Gastrocnemius medialis (tissue), 4 donors: Measurements from ENCODE around the gene SERPINH1. TPM values are rescaled to one million over a fixed set of nuclear protein-coding genes. Genes with fewer than 3 reads are reported as not detected.

Experiments
- ATAC-seq, 2 donors: fragments of 150-250 bp; one replicate each; pipeline ENCODE4 v1.9.1; 2016
- DNase-seq, 2 donors: peaks; one replicate each; pipeline ENCODE4 v3.0.0-alpha.2; 2019
- H3K27ac ChIP-seq, 4 donors: fragments of 200-600 bp; sonication (generic); 1 replicate in 1 of 4; 2 replicates in 3 of 4; pipeline ENCODE4 v1.5.1; 2016 to 2018; ENCODE audit warnings: mild to moderate bottlenecking in 2 of 4, moderate library complexity in 1 of 4
- H3K27me3 ChIP-seq, 3 donors: fragments of 200-600 bp; sonication (generic) in 2 of 3; 1 replicate in 1 of 3; 2 replicates in 2 of 3; pipeline versions ENCODE4 v1.5.1 to v1.6.0; 2016 to 2019; ENCODE audit warnings: mild to moderate bottlenecking in 1 of 3, moderate library complexity in 1 of 3
- H3K36me3 ChIP-seq, 2 donors: fragments of 200-600 bp; sonication (generic) in 1 of 2; one replicate each; pipeline ENCODE4 v1.5.1; 2017 to 2018
- H3K4me1 ChIP-seq, 2 donors: fragments of 200-600 bp; sonication (generic) in 1 of 2; one replicate each; pipeline ENCODE4 v1.5.1; 2016 to 2017; ENCODE audit warnings: mild to moderate bottlenecking in 2 of 2
- H3K4me3 ChIP-seq, 4 donors: fragments of 200-600 bp; sonication (generic) in 3 of 4; 1 replicate in 1 of 4; 2 replicates in 3 of 4; pipeline ENCODE4 v1.5.1; 2016 to 2019; ENCODE audit warnings: mild to moderate bottlenecking in 2 of 4
- H3K9me3 ChIP-seq, 3 donors: fragments of 200-600 bp; sonication (generic) in 2 of 3; 1 replicate in 1 of 3; 2 replicates in 2 of 3; pipeline ENCODE4 v1.5.1; 2016 to 2019
- POLR2A ChIP-seq, 2 donors: fragments of 450-650 bp; IDR thresholded peaks; one replicate each; pipeline ENCODE4 v1.6.1; 2017; ENCODE audit warnings: antibody characterized with exemption in 2 of 2, mild to moderate bottlenecking in 2 of 2, moderate library complexity in 2 of 2
- in situ Hi-C, 4 donors: fragments of 200-750 bp; cut with MboI; loops; one replicate each; pipeline versions ENCODE4 v1.15.0 to v1.8.0; 2017; ENCODE audit warnings: low sequenced_read_pairs in 4 of 4
- intact Hi-C: fragments of 100-400 bp; cut with DNase I; formaldehyde crosslinking; loops from one replicate; pipeline ENCODE4 v1.15.1; 2023; ENCODE audit warnings: low total_unique reads
- total RNA-seq, 4 donors: library from RNA; depleted of rRNA; stranded (reverse); fragments of >200 nt; gene quantifications; one replicate each; pipeline versions ENCODE4 v1.1.0 to v1.2.3, GENCODE V29; 2016
- TF ChIP-seq, protein P1 (sequence below), 5 experiments: fragments of 450-650 bp in 3 of 5; fragments of 200-600 bp in 2 of 5; sonication (generic) in 2 of 5; IDR thresholded peaks in 4 of 5; conservative IDR thresholded peaks in 1 of 5; 1 replicate in 4 of 5; 2 replicates in 1 of 5; pipeline ENCODE4 v1.5.1; 2016 to 2019; ENCODE audit warnings: antibody characterized with exemption in 5 of 5, mild to moderate bottlenecking in 3 of 5, moderate library complexity in 3 of 5

Gene SERPINH1
- total RNA-seq, 4 donors from 2014 or later: 18.5 to 42.4 (median 34.8) TPM

DNA sequence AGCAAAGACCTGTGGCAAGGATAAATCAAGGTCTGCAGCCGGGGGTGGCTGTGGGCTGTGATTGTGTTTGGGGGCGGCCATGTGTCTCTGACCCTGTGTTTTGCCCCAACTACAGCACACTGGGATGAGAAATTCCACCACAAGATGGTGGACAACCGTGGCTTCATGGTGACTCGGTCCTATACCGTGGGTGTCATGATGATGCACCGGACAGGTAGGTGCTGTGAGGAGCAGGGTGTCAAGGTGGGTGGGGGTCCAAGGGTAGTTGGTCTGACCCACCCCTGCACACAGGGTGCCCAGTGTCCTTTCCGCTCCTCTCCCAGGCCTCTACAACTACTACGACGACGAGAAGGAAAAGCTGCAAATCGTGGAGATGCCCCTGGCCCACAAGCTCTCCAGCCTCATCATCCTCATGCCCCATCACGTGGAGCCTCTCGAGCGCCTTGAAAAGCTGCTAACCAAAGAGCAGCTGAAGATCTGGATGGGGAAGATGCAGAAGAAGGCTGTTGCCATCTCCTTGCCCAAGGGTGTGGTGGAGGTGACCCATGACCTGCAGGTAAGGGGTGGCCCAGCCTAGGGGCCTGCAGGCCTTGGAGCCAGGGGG, 6.7 kb downstream of the SERPINH1 start:
- intact Hi-C loops: no loop called here
- in situ Hi-C loops: no loop called here
- no peak for TF ChIP-seq POLR2A (IDR thresholded peaks at IDR 0.05)
- TF ChIP-seq, protein P1, sequence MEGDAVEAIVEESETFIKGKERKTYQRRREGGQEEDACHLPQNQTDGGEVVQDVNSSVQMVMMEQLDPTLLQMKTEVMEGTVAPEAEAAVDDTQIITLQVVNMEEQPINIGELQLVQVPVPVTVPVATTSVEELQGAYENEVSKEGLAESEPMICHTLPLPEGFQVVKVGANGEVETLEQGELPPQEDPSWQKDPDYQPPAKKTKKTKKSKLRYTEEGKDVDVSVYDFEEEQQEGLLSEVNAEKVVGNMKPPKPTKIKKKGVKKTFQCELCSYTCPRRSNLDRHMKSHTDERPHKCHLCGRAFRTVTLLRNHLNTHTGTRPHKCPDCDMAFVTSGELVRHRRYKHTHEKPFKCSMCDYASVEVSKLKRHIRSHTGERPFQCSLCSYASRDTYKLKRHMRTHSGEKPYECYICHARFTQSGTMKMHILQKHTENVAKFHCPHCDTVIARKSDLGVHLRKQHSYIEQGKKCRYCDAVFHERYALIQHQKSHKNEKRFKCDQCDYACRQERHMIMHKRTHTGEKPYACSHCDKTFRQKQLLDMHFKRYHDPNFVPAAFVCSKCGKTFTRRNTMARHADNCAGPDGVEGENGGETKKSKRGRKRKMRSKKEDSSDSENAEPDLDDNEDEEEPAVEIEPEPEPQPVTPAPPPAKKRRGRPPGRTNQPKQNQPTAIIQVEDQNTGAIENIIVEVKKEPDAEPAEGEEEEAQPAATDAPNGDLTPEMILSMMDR (IDR thresholded peaks at IDR 0.05 in 4 of 5, conservative IDR thresholded peaks at IDR 0.05 in 1 of 5): no peak
- Histone ChIP-seq H3K36me3 (peaks cover 0 to 62% of the 10 kb centered on the region in 2 donors), H3K27ac (no peak overlapping the region), H3K4me3 (no peak overlapping the region), H3K9me3 (no peaks in the 10 kb centered on the region), H3K27me3 (no peaks in the 10 kb centered on the region), H3K4me1 (peaks cover 38 to 46% of the 10 kb centered on the region in 2 donors)
- DNase-seq (no peak), ATAC-seq (no peak)

DNA sequence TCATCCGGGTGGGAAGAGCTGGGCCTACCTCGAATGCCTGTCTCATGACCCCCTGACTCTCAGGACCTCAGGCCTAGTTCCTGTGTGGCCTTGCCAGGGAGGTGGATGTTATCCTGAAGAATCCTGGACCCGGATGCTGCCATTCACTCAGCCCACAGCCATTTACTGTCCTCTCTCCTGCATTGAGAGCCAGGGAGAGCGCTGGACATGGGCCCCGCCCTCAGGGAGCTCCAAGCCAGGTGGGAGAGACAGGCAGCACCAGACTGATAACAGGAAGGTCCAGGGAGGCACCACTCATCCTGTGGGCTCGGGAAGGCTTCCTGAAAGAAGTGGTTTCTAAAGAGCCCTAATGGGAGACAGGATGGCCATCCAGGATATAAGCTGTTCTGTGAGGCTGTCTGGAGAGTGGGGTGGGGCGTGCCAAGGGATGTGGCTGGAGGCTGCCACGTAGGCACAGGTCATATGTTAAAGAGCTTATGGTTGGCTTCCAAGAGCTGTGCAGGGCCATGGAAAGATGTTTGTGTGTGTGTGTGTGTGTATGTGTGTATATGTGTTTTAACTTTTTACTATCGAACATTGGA, 8.6 kb downstream of the SERPINH1 start:
- H3K27ac ChIP-seq: no peak overlapping the region
- no peak overlapping the region for H3K4me3 ChIP-seq
- DNase-seq (no peak), ATAC-seq (no peak)
- no peaks in the 10 kb centered on the region for H3K27me3 ChIP-seq
- in situ Hi-C loops: no loop called here
- intact Hi-C loops: no loop called here
- H3K9me3 ChIP-seq: no peaks in the 10 kb centered on the region
- H3K4me1 ChIP-seq: peaks cover 19 to 30% of the 10 kb centered on the region in 2 donors
- TF ChIP-seq POLR2A (IDR thresholded peaks at IDR 0.05): no peak
- TF ChIP-seq, protein P1 (IDR thresholded peaks at IDR 0.05 in 4 of 5, conservative IDR thresholded peaks at IDR 0.05 in 1 of 5): no peak
- H3K36me3 ChIP-seq: peaks cover 0 to 62% of the 10 kb centered on the region in 2 donors

DNA sequence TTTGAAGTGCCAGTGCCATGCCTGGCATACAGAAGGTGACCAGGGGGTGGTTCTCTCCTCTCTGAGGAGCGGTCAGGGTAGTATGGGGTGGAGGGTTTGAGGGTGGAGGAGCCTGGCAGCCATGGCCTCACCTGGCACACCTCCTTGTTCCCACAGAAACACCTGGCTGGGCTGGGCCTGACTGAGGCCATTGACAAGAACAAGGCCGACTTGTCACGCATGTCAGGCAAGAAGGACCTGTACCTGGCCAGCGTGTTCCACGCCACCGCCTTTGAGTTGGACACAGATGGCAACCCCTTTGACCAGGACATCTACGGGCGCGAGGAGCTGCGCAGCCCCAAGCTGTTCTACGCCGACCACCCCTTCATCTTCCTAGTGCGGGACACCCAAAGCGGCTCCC, 9.6 kb downstream of the SERPINH1 start:
- H3K36me3 ChIP-seq: peaks cover 0 to 61% of the 10 kb centered on the region in 2 donors
- H3K27ac ChIP-seq: no peak overlapping the region
- TF ChIP-seq POLR2A (IDR thresholded peaks at IDR 0.05): no peak
- TF ChIP-seq, protein P1 (IDR thresholded peaks at IDR 0.05 in 4 of 5, conservative IDR thresholded peaks at IDR 0.05 in 1 of 5): no peak
- peaks cover 13 to 20% of the 10 kb centered on the region in 2 donors for H3K4me1 ChIP-seq
- H3K9me3 ChIP-seq: no peaks in the 10 kb centered on the region
- in situ Hi-C loops (no loop called here), intact Hi-C loops (no loop called here)
- H3K4me3 ChIP-seq: no peak overlapping the region
- no peaks in the 10 kb centered on the region for H3K27me3 ChIP-seq
- ATAC-seq: no peak
- DNase-seq: no peak

DNA sequence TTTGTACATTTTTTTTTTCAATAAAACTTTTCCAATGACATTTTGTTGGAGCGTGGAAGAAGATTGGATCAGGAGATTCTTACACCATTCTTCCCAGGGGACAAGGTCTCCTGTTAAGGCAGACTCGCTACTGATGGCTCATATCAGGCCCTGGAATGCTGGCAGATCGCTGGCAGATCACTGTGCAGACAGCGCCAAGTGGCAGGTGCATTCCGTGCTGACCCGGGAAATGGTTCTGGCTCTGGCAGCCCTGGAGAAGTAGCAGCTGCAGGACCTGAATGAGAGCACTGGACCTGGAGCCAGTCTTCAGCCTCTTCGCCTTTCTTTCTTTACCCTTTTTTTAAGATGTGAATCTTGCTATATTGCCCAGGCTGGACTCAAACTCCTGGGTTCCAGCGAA, 10.7 kb downstream of the SERPINH1 start:
- Histone ChIP-seq H3K4me3 (no peak overlapping the region), H3K9me3 (no peaks in the 10 kb centered on the region), H3K27me3 (no peaks in the 10 kb centered on the region), H3K4me1 (peaks cover 12 to 13% of the 10 kb centered on the region in 2 donors), H3K36me3 (peaks cover 0 to 50% of the 10 kb centered on the region in 2 donors), H3K27ac (peak overlapping the region in 3 of 4 donors; percentile 3 to 68 (median 47))
- intact Hi-C loops (no loop called here), in situ Hi-C loops (no loop called here)
- ATAC-seq (peak; percentile 69 to 83), DNase-seq (peak in 1 of 2 donors; percentile 72)
- TF ChIP-seq, protein P1 (IDR thresholded peaks at IDR 0.05 in 4 of 5, conservative IDR thresholded peaks at IDR 0.05 in 1 of 5): no peak
- no peak for TF ChIP-seq POLR2A (IDR thresholded peaks at IDR 0.05)
